NCI-H2081 (cell line): ENCODE results near the gene PSMC3IP.
A peak's percentile ranks its signal among the peaks of the same experiment; 100 is the strongest.
"Not testable (repeated sequence)": the region's sequence is repeated elsewhere in the genome, so short reads cannot be mapped to it uniquely, and the experiment has no call there.

Experiments
- DNase-seq, 2 experiments: peaks; one replicate each; lab custom pipeline; 2025; lab: John Stamatoyannopoulos, UW

The PSMC3IP gene

GRCh38 chr17:42577532-42578281 lies at the start of gene PSMC3IP:
Gene PSMC3IP, minus strand, starts transcription at chr17:42577729. Its CDS starts 43 bp downstream, at chr17:42577686.
- peak; percentile 95 to 96 for DNase-seq

GRCh38 chr17:42623732-42624596 lies 46.4 kb upstream of the PSMC3IP start:
- peak; percentile 36 to 73 for DNase-seq

- DNase-seq: no peak
These were observed 45.7 kb upstream of the PSMC3IP start for GRCh38 chr17:42623271-42623670.

GRCh38 chr17:42621987-42622386 lies 44.5 kb upstream of the PSMC3IP start:
- not testable (repeated sequence) for DNase-seq

GRCh38 chr17:42618442-42619150 lies 41.1 kb upstream of the PSMC3IP start:
- peak; percentile 42 to 69 for DNase-seq

GRCh38 chr17:42617956-42618431 lies 40.5 kb upstream of the PSMC3IP start:
- DNase-seq: no peak

- DNase-seq: no peak
These were observed 36.3 kb upstream of the PSMC3IP start for GRCh38 chr17:42613699-42614295.

- DNase-seq: no peak
These were observed 34.5 kb upstream of the PSMC3IP start for GRCh38 chr17:42612013-42612412.

- peak in 1 of 2 experiments; percentile 46 for DNase-seq
These were observed 32.6 kb upstream of the PSMC3IP start for GRCh38 chr17:42609814-42610801.

- DNase-seq: peak; percentile 99 to 100
These were observed 31.8 kb upstream of the PSMC3IP start, which contains the start of the genes RETREG3 and TUBG1 for GRCh38 chr17:42609182-42609813. Gene RETREG3, minus strand, starts transcription at chr17:42609374. Its CDS starts 50 bp downstream, at chr17:42609324. Gene TUBG1, plus strand, starts transcription at chr17:42609683. Its CDS starts 55 bp downstream, at chr17:42609738.

GRCh38 chr17:42608305-42609181 lies 31.0 kb upstream of the PSMC3IP start:
- no peak for DNase-seq

GRCh38 chr17:42607769-42608168 lies 30.2 kb upstream of the PSMC3IP start:
- DNase-seq: no peak

GRCh38 chr17:42603318-42603717 lies 25.8 kb upstream of the PSMC3IP start:
- DNase-seq: no peak

GRCh38 chr17:42598905-42599304 lies 21.4 kb upstream of the PSMC3IP start:
- DNase-seq: peak in 1 of 2 experiments; percentile 15

GRCh38 chr17:42596386-42596785 lies 18.9 kb upstream of the PSMC3IP start:
- DNase-seq: no peak

GRCh38 chr17:42591411-42591810 lies 13.9 kb upstream of the PSMC3IP start:
- no peak for DNase-seq

- no peak for DNase-seq
These were observed 13.4 kb upstream of the PSMC3IP start for GRCh38 chr17:42590886-42591285.

GRCh38 chr17:42586514-42587230 lies 9.1 kb upstream of the PSMC3IP start:
- DNase-seq: no peak
